GM19099 (cell line): ENCODE results near the gene UTP18.

Experiments used
- POLR2A ChIP-seq: IDR thresholded peaks from 3 replicates; pipeline ENCODE4 v1.6.1; 2011; ENCODE audit warnings: low read depth; ENCODE audit not compliant: insufficient read length; ENCODE audit errors: extremely low read depth

UTP18 gene

DNA sequence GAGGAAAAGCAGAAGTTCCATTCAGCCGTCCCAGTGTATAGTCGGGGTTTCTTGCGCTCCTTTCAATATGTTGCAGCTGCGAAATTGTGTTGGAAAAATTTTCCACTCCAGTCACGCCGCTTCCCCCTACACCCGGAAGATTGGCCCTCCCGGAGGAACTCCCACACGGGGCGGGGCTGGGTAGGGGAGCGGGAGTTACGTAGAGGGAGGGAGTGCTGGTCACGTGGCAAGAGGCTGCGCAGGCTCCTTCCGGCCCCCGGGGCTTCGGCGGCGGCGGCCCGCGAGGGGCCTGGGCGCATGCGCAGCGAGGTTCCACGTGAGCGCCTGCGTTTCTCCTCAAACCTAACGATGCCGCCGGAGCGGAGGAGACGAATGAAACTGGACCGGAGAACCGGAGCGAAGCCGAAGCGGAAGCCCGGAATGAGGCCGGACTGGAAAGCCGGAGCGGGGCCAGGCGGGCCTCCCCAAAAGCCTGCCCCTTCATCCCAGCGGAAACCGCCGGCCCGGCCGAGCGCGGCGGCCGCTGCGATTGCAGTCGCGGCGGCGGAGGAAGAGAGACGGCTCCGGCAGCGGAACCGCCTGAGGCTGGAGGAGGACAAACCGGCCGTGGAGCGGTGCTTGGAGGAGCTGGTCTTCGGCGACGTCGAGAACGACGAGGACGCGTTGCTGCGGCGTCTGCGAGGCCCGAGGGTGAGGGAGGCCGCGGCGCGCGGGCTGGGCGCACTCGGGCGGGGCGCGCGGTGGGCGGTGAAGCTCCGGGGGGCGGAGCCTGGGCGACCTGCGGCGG is at the start of gene UTP18:
Gene UTP18 (plus strand): TSS at position 310 of the 787 bp plus-strand sequence. CDS start 39 bp downstream, at position 349.
- peak; percentile 68 for TF ChIP-seq POLR2A

DNA sequence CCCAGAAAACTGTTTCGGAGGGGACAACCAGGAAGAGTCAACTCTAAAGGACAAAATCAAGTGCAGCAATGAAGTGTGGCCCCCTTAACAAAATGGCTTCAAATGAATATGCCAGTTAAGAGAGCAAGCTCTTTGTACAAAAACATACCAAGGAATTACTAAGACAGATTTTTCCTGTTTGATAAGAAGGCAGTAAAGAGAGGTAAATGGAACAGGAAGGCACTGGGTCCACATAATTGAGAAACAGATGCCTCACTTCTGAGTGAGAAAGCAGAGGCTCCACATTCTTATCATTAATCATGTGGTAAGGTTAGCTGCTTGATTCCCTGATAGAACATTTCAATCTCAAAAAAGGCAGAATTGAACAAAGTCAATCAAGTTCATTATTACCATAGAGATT is 45.4 kb upstream of the UTP18 start:
- no peak for TF ChIP-seq POLR2A

- TF ChIP-seq POLR2A: no peak
These were observed 42.4 kb upstream of the UTP18 start for GRCh38 chr17:51217946-51218345.

- TF ChIP-seq POLR2A: no peak
These were observed 39.0 kb upstream of the UTP18 start for GRCh38 chr17:51221322-51221721.

GRCh38 chr17:51224402-51225262 is 35.7 kb upstream of the UTP18 start:
- no peak for TF ChIP-seq POLR2A

- TF ChIP-seq POLR2A: no peak
These were observed 32.2 kb upstream of the UTP18 start for GRCh38 chr17:51228161-51228560.

DNA sequence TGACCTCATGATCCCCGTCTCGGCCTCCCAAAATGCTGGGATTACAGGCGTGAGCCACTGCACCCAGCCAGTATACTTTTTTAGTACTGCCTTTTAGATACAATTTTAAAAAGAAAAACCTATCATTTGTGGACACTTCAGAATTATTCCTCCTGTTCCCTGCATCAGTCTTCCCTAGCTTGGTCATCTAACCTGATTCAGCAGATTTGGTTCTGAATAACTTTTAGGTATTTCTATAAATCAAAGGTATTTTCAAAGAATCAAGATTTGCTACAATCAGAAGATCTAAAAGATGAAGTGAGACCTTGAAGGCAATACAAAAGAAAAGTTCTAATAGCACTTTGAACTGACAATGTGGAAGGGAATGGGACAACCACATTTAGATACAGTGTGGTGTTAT is 30.5 kb upstream of the UTP18 start:
- TF ChIP-seq POLR2A: no peak

GRCh38 chr17:51230306-51230705 is 30.0 kb upstream of the UTP18 start:
- TF ChIP-seq POLR2A: no peak

- no peak for TF ChIP-seq POLR2A
These were observed 28.3 kb upstream of the UTP18 start for GRCh38 chr17:51231999-51232398.

- no peak for TF ChIP-seq POLR2A
These were observed 26.2 kb upstream of the UTP18 start for GRCh38 chr17:51234162-51234561.

GRCh38 chr17:51238255-51238887 is 22.0 kb upstream of the UTP18 start:
- TF ChIP-seq POLR2A: no peak

GRCh38 chr17:51240275-51240674 is 20.1 kb upstream of the UTP18 start:
- no peak for TF ChIP-seq POLR2A

DNA sequence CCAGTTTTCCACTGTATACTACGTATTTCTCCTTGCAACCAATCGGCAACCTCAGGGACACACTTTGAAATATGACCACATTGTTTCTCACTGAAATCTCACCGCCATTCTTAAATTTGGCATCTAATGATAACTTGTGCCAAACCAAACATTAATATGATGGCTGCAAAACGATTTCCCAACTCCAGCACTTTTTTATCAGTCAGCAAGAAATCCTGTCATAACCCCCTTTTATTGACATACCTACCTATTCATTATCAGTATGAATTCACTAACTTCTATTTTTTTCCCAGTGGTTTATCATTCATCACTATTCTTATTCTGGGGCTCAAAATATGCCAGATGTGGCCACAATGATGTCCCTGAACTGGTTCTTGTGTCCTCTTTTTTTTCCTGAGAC is 16.3 kb upstream of the UTP18 start:
- no peak for TF ChIP-seq POLR2A

- TF ChIP-seq POLR2A: no peak
These were observed 14.8 kb upstream of the UTP18 start for GRCh38 chr17:51245535-51245934.

- no peak for TF ChIP-seq POLR2A
These were observed 10.0 kb upstream of the UTP18 start for GRCh38 chr17:51250314-51250840.
